Measurements from ENCODE around the gene NHSL2.
A peak's percentile ranks its signal among the peaks of the same experiment; 100 is the strongest.

NHSL2 gene

DNA sequence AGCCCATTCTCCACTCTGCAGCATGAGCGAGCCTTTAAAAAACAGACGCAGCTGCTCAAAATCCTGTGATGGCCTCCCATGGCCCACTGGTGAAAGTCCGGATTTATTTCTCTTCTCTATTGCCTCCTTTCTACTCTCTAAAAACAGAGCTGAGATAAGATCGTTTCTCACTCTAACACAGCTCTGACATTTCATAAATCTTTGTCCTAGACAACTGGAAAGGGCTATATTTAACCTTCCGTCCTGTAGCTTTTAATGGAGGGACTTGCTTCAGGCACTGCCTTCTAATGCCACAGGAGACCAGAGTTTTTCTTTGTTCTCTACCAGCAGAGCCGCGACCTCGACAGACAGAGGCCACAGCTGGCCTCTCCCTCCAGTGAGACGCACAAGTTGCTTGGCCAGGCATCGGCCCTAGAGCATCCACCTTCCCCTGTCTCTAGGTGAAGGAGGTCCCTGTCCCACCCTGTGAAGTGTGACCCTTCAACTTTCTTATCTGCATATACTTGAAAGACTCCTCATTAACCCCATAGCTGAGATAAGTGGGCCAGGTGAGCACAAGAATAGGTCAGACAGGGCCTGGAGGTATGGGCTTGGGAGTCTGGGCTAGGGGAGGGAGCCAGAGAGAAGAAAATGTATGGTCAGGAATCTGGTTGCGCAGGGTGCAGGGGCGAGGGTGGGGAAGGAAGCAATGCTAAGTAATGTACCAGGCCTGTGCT, 171.1 kb downstream of the NHSL2 start:
- no peak for DNase-seq

DNA sequence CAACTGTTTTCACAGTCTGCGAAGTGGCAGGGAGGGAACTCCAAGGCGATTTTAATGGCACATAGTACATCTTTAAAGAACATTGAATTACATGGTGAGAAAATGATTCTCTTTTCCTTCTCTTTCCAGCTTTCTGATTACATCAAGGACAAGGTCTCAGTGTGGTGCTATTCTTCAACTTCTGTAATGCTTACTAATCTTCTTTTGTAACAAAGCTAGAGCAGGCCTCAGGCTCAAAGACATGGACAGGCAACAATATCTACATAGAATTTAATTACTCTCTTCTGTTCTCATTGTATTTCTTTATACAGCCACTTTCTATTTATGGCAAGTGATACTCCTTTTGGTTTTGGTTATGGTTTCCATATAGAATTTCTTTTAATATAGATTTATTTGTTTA, 172.6 kb downstream of the NHSL2 start:
- DNase-seq: no peak

DNA sequence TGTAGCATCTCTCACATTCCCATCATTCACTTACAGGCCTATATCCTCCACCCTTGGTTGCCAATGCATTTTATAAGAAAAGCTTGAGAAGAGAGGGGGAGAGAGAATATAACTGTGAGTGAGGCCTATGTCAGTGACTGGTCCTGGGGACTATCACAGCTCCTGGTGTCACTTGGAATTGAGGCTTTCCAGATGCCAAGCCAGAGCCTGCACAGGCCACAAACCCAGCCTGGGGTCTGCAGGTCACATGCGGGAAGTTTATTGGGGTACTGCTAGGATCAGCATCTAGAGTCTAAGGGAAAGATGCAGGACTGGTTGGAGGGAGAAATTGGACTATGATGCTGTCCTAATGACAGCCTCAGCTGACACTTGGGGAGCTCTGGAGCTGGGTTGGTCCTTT, 173.5 kb downstream of the NHSL2 start:
- no peak for DNase-seq

DNA sequence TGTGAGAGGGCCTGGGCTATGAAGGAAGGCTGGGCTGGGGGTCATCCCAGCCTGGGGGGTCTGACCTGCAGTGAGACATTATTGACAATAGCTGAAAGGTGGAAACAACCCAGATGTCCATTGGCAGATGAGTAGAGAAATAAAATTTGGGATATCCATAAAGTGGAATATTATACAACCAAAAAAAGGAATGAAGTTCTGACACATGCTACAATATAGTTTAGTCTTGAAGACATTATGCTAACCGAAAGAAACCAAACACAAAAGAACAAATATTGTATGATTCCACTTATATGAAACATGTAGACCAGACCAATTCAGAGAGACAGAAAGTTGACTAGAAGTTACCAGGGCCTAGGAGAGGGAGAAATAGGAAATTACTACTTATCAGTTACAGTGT, 176.3 kb downstream of the NHSL2 start:
- DNase-seq: no peak

DNA sequence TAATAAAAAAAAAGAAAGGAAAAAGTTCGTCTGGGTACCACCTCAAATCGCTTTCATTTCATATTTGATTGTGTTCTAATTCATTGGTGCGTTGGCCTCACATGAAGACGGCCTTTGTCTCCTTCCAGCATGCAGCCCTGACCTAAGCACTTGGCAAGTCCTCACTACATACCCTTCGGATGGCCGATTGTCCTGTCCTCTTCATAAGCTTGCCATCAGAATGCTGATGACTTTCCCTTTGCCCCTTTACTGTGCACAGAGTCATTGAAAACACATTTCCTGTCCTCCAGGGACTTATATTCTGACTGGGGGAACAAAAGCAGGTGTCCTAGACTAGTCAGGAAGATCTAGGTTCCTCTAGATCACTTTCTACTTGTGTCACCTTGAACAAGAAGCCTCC, 178.1 kb downstream of the NHSL2 start:
- no peak for DNase-seq

DNA sequence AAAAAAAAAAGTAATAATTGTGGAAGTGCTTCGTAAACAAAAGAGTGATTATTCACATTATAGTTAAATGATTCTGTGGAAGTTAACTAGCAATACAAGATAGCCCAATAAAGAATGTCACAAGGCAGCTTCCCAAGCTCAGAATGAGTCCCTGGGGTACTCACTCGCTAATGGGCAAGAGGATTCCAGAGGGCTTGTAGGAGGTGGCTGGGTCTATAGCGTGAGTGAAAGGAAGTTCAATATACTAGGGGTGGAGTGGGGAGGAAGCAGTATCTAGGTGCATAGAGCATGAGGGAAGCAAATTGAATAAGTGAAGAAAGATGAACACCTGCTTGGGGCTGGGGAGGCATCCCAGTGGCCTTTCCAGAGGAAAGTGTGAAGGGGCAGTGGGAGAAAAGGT, 178.6 kb downstream of the NHSL2 start:
- DNase-seq: no peak

DNA sequence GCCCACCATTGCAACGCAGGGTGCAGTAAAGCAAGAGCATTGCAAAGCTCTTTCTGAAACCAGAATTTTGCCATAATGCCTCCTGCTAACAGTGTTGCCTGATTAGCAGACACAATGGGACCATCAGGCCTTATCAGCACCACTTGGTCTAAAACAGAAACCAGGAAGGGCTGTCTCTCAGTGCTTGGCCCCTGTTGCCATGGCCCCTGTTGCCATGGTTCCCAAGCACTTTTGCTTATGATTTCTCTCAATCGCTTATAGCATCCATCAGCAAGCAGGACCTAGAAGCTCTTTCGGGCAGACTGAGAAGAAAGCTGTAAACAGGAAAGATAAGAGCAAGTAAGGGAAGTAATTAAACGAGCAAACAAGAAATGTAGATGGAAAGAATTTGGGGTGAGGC, 184.2 kb downstream of the NHSL2 start:
- peak; percentile 87 for DNase-seq

DNA sequence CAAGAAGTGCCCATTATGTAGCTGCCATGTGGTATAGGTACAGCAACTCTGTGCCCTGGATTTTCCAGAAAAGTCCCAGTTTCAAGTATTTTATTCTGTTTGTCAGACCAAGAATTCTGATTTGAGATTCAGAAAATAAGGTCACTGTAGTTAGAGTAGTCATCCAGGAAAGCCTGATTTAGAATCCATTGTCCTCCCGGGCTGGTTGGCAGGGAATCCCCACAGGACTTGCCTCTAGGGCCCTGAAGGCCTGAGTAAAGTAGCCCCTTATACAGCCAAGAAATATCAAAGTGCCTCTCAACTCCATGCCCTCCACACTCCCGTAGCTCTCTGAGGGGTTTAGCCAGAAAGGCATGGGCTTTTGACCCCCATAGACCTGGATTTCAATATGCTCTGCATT, 184.7 kb downstream of the NHSL2 start:
- no peak for DNase-seq

DNA sequence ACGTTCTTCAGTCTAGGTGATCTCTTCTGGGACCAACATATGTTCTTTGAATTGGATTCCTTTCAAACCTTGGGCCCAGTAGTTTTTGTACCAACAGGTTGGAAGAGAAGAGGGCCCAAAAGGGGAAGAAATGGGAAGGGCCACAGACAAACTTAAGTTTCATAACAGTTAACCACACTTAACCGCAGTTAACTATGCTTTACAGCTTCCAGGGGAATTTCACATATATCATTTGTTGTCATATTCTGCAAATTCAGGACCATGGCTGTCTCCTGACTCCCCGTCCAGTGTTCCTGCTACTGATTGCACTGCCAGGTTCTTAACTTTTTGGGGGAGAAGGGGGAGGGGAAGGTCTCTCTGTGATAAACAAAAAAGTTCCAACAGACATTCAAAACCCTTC, 186.5 kb downstream of the NHSL2 start:
- no peak for DNase-seq

DNA sequence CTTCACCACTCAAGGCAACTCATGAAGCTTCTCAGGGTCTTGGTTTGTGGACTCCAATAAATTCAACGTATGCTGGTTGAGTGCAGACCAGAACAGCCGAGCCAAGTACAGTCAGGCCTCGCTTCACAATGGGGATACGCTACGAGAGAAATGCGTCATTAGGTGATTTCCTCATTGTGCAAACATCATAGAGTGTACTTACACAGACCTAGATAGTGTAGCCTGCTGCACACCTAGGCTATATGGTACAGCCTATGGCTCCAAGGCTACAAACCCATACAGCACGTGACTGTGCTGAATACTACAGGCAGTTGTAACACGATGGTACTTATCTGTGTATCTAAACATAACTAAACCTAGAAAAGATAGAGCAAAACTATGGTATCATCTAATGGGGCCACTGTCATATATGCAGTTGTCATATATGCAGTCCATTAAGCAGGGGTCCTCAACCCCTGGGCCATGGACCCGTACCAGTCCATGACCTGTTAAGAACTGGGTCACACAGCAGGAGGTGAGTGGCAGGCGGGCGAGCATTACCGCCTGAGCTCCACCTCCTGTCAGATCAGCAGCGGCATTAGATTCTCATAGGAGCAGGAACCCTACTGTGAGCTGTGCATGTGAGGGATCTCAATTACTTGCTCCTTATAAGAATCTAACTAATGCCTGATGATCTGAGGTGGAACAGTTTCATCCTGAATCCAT, 189.6 kb downstream of the NHSL2 start:
- peak; percentile 62 to 72 for DNase-seq

DNA sequence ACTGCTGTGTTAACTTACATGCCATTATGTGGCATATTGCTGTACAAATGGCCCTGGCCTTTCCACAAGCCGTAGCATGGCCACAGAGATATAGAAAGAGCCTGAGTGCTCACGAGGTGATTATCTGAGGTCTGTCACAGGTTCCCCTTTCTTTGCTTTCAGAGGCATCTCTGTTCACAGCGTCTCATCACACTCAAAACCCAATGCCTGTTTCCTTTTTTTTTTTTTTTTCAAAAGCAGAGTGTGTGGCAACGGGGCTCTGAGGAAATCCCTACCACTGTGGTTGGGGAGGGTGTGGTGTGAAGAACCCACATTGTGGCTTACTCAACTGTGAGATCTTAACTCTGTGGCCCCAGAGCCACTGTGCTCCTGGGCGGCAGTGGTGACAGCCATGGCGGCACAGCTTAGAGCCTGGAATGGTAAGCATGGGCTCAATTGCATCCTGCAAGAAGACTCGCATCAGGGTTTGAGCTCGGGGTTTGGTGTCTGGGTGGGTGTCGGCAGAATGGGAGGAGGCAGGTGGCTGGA, 190.2 kb downstream of the NHSL2 start:
- DNase-seq: peak; percentile 86

DNA sequence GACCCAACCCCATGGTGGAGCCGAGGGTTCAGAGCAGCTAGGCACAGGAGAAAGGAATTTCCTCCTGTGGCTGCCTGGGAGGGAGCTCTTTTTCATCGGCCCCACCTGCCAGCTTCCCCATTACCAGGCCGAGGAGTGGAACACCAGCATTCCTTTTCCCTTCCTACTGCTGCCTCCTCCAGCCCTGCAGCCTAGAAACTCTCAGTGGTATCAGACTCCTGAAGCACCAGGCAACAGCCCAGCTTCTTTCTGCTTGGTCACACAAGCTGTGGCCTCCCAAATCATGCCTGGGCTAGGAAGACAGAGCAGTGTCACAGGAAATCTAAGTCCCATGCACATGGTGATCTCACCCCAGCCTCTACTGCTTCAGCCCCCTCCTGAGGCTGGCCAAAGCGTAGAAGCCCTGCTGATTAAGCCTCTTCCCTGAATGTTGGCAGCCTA, 191.0 kb downstream of the NHSL2 start:
- no peak for DNase-seq

DNA sequence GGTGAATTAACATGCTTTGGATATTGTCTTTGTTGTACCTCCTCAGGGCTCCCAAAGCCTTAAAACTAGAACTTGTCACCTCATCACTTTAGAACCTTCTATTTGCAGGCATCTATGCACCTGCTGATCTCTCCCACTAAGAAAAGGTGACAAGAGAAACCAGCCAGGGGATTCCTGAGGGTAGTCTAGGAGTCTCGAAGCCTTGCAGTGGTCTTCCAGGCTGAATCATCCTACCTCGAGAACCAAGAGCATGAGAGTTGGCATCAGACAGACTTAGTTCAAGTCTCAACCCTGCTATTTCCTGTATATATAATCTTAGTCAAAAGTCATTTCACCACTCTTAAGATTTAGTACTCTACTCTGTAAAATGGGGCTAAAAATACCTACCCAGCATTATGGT, 191.5 kb downstream of the NHSL2 start:
- DNase-seq: no peak

DNA sequence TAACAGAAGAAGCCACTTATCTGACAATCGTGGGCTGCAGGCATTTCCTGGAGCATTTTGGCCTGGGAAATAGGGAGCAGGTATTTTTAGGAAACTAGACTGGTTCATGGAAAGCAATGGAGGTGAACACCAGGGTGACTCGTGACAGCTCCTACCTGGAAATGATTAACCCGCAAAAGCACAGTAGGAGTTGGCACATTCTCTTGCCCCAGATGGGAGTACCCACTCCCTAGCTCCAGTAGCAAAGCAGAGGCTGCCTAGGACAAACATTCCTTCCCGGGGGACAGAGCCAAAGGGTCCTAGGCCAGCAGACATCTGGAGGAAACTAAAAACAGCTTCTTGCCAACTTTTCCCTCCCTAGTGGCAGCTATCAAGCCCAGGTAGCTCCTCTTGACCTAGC, 192.1 kb downstream of the NHSL2 start:
- no peak for DNase-seq

DNA sequence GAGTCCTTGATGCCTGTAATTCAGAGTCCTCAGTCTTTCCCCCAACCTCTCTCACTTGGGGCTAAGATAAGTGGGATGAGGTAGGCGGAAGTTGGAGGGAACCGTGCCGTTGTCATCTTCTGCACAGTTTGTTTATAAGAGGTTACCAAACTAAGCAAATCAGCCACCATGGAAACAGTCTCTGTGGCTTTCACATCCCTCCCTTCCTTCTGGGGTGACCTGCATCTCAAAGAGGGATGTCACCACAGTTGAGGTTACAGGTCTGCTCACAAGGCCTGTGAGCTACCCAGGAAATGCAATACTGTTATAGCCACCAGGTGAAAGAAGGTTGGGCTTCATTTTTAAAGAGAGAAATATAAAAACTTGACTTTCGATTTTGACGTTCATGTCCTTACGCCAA, 194.8 kb downstream of the NHSL2 start:
- peak; percentile 80 to 89 for DNase-seq

DNA sequence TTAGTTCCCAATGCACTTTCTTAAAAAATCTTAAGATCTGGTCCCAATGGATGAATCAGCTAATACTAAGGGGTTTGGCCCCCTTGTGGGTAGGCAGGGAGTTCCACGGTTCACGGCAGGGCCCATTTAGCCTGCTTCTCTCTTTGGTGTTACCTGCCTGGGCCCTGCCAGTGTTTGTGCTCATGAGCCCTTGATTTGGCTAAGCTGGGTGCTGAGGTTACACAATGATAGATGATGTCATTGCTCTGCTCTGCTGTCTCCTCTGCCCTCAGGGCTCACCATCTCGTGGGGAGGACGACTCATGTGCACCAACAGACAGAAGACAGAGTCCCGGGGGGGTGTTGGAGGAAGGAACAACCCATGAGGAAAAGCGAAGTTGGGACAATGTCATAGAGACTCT, 196.7 kb downstream of the NHSL2 start:
- peak; percentile 48 to 61 for DNase-seq

DNA sequence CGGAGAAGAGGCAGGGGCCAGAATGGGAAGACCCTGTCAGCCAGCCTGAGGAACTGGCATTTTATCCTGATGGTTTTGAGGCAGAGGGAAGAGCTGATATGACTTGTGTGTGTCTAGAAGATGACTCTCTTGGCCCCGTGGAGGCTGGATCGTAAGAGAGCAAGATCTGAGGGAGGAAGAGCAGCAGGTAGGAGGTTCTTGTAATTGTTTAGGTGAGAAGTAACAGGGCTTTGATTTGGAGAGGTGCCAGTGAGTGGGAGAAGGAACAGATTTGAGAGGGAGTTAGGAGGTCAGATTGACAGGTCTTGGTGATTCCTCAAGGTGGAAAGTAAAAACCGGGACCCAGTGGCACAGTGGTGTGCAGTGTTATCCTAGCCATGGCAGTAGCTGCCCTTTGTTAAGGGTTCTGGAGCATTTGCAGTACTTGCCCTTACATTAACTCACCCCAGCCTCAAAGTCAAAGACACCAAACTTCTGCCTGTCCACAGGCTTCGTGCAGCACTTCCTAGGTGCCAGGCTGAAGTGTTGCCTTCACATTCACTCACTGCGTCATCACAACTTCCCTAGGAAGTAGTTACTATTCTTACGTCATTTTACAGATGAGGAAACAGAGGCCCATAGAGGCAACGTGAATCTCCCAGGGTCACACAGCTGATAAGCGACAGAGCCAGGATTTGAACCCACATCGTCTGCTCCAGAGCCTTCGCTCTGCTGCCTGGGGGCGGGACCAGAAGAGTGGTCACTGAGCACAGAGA, 197.4 kb downstream of the NHSL2 start:
- peak in 1 of 2 donors; percentile 38 for DNase-seq

DNA sequence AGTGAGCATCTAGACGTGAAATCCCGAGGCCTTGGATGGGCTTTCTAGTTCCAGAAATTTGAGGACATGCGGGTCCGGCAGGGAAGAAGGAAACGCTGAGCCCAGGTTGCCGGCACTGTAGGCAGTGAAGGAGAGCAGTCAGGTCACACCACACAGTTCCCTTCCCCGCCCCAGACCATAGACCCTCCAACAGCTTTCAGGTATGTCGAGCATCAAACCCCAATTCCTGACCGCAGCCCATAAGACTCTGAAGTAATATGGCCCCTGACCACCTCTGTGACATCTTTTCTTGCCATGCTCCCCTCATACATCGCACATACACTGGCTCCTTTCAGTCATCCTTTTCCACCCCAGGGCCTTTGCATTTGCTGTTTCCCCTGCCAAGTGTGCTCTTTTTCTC, 198.0 kb downstream of the NHSL2 start:
- no peak for DNase-seq

DNA sequence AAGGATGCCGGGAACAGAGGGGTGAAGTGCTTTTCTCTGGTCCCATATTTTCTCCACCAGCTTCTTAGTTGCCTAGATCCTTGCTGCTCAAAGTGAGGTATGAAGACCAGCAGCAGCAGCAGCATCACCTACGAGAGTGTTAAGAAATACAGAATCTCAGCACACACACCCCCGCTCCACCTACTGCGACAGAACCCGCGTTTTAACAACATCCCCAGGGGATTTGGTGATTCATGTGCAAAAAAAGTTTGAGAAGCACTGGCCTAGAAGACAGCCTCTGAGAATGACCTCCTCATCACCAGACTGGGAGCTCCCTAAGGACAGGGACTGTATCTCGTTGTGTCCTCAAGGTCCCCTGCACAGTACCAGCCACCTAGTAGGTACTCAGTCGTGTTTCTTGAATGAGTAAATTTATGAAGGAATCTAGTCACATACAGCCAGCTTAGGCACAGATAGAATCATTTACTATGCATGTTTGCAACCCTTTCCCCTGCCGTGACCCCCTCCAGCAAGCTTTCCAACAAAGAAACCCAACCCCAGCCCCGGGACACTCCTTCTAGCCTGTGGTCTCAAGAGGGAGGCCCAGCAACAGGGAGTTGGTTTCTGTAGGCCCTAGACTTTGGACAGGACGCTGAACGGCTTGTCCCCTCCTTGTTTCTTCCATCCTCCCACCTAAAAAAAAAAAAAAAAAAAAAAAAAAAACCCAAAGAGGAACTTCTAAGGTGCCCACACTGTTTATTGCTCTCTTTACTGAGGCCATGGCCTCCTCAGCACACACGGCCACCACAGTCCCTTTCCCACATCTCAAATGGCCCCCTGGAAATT, 199.6 kb downstream of the NHSL2 start:
- DNase-seq: no peak

DNA sequence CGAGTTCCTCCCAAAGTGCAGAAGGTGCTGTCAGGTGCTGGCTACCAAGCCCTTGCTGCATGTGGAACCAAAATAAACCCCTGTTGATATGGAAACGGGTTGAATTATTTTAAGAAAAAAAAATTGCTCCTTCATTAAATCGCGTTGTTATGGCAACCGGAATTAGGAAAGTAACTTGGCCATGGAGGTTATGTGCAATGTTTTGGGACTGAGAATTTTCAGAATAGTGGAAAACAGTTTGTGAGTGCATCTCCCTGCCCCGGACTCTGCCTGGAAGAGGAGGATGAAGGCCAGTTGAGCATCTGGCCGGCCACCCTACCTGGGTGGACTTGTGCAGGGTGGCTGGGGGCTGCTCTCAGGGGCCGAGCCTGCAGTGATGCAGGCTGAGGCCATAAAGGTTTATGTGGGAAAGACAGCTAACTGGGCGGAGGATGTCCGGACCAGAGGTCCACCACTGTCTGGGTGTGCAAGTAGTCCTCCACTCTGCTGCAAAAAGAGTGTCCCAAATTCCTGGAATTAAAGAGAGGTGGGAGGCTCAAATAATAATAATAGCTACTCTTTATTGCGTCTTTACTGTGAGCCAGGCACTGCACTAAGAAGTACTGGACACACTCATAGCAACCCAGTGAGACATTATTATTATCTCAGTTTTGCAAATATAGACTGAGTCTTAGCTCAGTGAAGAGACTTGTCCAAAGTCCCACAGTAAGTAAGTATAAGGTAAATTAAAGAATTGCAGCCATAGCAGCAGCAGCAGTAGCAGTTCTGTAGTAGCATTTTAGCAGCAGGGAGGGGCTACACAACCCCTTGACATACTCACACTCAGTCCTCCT, 200.4 kb downstream of the NHSL2 start:
- DNase-seq: no peak

DNA sequence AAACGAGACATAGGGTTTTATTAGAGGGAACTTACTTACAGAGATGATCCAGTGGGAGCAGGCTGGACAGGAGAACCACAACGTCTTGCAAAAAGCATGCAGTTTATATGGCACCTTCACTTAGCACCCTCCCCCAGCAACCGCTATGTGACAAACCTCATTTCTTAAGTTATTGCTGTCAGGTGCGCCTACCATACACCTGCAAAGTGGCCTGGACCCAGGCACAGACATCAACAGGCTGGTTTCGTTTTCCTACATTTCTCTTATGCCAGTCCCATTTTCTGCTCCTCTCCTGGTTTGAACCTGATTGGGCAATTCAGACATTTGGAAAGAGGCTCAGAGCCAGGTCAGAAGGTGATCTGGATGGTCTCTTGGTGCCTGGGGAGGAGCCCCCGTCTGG, 202.8 kb downstream of the NHSL2 start:
- DNase-seq: no peak

DNA sequence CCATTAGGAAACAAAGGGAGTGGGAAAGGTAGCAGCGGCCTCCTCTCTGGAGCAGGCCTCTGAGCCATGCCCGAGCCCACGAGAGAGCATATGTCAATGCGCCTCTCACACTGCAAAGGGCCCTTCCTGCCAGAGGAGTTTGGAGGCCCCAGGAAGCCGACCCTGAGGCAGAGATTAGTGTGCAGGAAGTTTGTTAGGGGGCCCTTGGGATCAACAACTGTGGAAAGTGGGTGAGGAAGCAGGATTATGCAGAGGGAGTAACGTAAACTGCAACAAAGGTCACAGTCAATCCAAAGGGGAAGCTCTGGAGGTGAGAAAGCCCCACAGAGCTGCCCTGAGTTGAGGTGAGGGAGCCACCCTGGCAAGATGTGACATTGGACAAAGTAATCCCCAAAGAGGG, 203.7 kb downstream of the NHSL2 start:
- no peak for DNase-seq

All from CD4-positive, alpha-beta T cell treated with Interleukin-4 for 1 hour (primary cell).